Measurements from ENCODE around the gene RHOT2.
A peak's percentile ranks its signal among the peaks of the same experiment; 100 is the strongest.

RHOT2 gene

GRCh38 chr16:669666-670065 lies 1.7 kb downstream of the RHOT2 start:
- no peak for DNase-seq (ENCODE audit: low read depth in 2 of 2)

GRCh38 chr16:670485-671352 lies 2.8 kb downstream of the RHOT2 start:
- DNase-seq (ENCODE audit: low read depth in 2 of 2): no peak

DNA sequence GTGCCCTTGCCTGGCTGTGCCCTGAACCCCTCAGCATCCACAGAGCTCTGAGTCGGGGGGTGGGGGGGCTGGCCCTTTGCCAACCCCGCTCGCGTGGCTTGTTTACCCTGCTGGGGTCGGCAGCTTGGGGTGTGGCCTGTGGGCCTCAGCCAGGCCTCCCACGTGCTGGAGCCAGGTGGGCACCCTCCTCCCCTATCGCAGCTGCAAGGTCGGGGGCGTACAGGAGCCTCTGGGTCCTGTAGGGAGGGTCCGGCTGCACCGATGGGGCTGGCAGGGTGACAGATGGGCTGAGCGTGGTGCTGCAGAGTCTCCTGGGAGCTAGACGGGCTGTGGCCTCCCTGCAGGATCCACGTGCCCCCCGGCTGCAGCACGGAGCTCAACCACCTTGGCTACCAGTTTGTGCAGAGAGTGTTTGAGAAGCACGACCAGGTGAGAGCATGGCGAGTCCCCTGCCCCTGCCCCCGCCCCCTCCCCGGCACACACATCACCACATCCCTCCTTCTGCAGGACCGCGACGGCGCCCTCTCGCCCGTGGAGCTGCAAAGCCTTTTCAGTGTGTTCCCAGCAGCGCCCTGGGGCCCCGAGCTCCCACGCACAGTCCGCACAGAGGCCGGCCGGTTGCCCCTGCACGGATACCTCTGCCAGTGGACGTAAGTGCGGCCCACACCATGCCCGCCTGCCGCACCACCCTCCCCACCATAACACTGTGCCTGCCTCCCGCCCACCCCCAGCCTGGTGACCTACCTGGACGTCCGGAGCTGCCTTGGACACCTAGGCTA lies 3.6 kb downstream of the RHOT2 start:
- no peak for DNase-seq (ENCODE audit: low read depth in 2 of 2)

- no peak for DNase-seq (ENCODE audit: low read depth in 2 of 2)
Observed at GRCh38 chr16:672371-672770, 4.4 kb downstream of the RHOT2 start.

DNA sequence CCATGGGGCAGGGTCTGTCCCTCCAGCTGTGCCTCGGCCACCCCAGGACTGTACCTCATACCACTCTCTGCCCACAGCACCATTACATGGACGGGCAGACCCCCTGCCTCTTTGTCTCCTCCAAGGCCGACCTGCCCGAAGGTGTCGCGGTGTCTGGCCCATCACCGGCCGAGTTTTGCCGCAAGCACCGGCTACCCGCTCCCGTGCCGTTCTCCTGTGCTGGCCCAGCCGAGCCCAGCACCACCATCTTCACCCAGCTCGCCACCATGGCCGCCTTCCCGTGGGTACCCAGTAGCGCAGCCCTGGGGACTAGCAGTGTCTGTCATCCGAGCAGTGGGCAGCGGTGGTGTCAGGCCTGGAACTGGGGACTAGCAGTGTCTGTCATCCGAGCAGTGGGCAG lies 4.9 kb downstream of the RHOT2 start:
- DNase-seq (ENCODE audit: low read depth in 2 of 2): no peak

- no peak for DNase-seq (ENCODE audit: low read depth in 2 of 2)
Observed at GRCh38 chr16:673399-673991, 5.6 kb downstream of the RHOT2 start.

- no peak for DNase-seq (ENCODE audit: low read depth in 2 of 2)
Observed at GRCh38 chr16:674214-674881, 6.4 kb downstream of the RHOT2 start.

GRCh38 chr16:674968-675883 lies 7.3 kb downstream of the RHOT2 start, which contains the start of gene RHBDL1:
TSS of gene RHBDL1 (plus strand) at chr16:675671. CDS start at chr16:675791, 120 bp downstream.
- no peak for DNase-seq (ENCODE audit: low read depth in 2 of 2)

GRCh38 chr16:675884-676564 lies 8.1 kb downstream of the RHOT2 start:
- DNase-seq (ENCODE audit: low read depth in 2 of 2): no peak

DNA sequence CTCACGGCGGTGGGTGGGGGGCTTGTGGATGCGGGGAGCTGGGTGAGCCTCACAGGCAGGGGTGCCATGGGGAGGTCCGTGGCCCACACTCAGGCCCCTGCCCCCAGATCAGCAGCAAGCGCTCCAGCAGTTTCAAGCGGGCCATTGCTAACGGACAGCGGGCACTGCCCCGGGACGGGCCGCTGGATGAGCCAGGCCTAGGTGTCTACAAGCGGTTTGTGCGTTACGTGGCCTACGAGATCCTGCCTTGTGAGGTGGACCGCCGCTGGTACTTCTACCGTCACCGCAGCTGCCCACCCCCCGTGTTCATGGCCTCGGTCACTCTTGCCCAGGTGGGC lies 8.6 kb downstream of the RHOT2 start:
- DNase-seq (ENCODE audit: low read depth in 2 of 2): no peak

DNA sequence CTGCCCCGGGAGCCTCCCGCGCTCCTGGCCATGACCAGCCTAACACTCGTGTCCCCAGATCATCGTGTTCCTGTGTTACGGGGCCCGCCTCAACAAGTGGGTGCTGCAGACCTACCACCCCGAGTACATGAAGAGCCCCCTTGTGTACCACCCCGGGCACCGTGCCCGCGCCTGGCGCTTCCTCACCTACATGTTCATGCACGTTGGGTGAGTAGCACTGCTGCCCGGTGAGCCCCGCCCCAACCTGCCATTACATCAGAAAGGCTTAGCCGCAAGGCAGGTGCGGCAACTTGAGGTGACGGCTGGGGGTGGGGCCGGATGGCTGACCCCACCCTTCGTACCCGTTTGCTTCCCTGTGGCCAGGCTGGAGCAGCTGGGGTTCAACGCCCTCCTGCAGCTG lies 9.0 kb downstream of the RHOT2 start:
- DNase-seq (ENCODE audit: low read depth in 2 of 2): no peak

- DNase-seq (ENCODE audit: low read depth in 2 of 2): no peak
Observed at GRCh38 chr16:677316-678190, 9.6 kb downstream of the RHOT2 start.

DNA sequence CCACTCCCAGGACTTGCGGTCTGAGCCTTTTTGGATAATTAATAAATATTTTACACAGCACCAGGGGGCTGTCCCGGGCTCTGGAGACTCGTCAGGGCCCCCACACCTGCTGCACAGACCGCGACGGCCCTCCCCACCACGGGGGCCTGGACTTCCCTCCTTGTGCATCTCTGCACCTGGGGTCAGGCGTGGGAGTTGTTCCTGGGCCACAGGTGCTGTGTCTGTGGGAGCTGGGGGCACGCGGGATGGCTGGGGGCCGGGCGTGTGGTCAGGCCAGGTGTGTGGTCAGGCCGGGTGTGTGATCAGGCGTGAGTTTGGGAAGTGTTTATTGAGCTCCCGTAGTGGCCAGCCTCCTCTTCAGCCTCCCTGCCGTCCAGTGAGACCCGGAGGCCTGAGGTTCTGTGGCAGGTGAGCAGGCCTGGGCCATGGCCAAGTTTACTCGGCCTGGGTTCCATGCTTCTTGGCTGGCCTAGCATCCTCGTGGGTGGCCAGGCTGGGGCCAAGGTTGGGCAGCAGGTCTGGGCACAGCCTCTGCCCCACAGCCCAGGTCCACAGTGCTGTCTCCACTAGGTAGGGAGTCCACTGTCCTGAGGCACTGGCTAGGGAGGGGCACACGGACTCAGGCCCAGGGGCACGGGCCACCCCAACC lies 10.4 kb downstream of the RHOT2 start:
- no peak for DNase-seq (ENCODE audit: low read depth in 2 of 2)

- peak in 1 of 2 donors; percentile 23 for DNase-seq (ENCODE audit: low read depth in 2 of 2)
Observed at GRCh38 chr16:678858-679813, 11.2 kb downstream of the RHOT2 start.

GRCh38 chr16:679814-680624 lies 12.1 kb downstream of the RHOT2 start, which contains the start of gene STUB1:
TSS of gene STUB1 (plus strand) at chr16:680410. CDS start at chr16:680526, 116 bp downstream.
- DNase-seq (ENCODE audit: low read depth in 2 of 2): peak; percentile 68 to 75

DNA sequence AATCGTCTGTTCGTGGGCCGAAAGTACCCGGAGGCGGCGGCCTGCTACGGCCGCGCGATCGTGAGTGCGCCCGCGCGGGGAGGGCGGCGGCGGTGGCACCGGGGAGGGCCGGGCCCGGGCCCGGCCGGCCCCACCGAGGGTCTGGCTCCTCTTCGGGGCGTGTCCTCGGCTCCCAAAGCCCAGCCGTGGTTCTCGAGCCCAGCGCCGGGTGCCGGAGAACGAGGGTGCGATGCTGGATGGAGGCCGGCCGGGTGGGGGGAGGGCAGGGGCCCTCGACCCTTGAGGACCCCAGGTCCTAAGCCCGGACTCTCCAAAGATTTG lies 12.7 kb downstream of the RHOT2 start:
- no peak for DNase-seq (ENCODE audit: low read depth in 2 of 2)
